Measurements from ENCODE around the gene RAB40A.

DNA sequence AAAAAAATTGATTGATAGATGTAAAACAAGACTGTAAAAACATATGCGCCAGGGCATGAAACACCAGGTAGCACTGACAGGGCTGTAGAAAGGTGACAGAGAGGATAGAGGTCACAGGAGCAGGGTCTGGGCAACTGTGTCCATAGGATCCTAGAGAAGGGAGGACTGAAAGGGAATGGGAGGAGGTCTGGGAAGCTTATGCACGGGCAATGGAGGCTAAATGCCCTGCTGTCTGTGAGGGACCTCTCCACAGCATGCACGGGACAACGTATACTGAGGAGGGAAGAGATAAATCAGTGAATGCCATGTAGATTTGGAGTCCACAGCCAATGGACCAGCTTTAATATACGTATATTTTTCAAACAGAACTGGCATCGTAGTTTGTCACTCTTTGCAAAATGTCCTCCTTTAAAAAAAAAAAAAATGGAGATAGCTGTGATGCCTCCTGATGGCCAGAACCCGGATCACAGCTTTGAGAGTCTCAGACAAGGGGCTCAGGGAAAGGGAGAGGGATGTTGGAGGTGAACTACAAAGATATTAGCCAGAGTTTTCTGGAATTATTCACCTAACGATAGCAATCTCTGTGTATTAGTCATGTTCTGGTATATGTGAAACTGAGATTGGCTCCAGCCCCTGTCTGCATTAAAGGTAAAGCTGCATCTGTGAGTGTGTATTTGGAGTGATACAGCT lies 16.0 kb downstream of the RAB40A start:
- no peak for TF ChIP-seq CTCF (IDR thresholded peaks at IDR 0.05)
- TF ChIP-seq POLR2A (IDR thresholded peaks at IDR 0.05): no peak

Measured in lower leg skin (tissue), 3 donors.